Common myeloid progenitor, CD34-positive (primary cell): ENCODE measurements around the gene PPP5C.
"Not testable (repeated sequence)": the region's sequence is repeated elsewhere in the genome, so short reads cannot be mapped to it uniquely, and the experiment has no call there.

Experiments
- CTCF ChIA-PET: fragments of 350-600 bp; sonication (Branson Sonifier 250); formaldehyde crosslinking; loops from one replicate; lab custom pipeline; 2021; ENCODE audit warnings: antibody characterized with exemption; lab: Charles Lee
- POLR2A ChIA-PET: fragments of 350-600 bp; sonication (Branson Sonifier 250); formaldehyde crosslinking; loops from one replicate; lab custom pipeline; 2021; ENCODE audit warnings: antibody characterized with exemption; lab: Charles Lee
- DNase-seq, 3 donors: peaks; one replicate each; pipeline versions ENCODE4 v3.0.0 to v3.0.0-alpha.2; 2013
- H3K27ac ChIP-seq, 2 experiments: 1 replicate in 1 of 2; 2 replicates in 1 of 2; pipeline ENCODE4 v1.7.0; 2013; ENCODE audit warnings: inconsistent platforms in 2 of 2, low read length in 2 of 2, mild to moderate bottlenecking in 2 of 2, low read depth in 1 of 2, moderate library complexity in 1 of 2; ENCODE audit not compliant: severe bottlenecking in 2 of 2, insufficient read depth in 1 of 2, poor library complexity in 1 of 2
- H3K27me3 ChIP-seq, 5 experiments: replicated peaks in 2 of 5; 1 replicate in 3 of 5; 2 replicates in 2 of 5; pipeline versions ENCODE4 v1.6.1 to v1.7.0; 2013; ENCODE audit warnings: low read length in 4 of 5, mild to moderate bottlenecking in 2 of 5, moderate library complexity in 2 of 5, inconsistent platforms in 1 of 5; ENCODE audit not compliant: insufficient read depth in 5 of 5, control insufficient read depth in 4 of 5
- H3K36me3 ChIP-seq, 4 experiments: 1 replicate in 2 of 4; 2 replicates in 2 of 4; pipeline versions ENCODE4 v1.6.1 to v1.7.0; 2013; ENCODE audit warnings: low read length in 3 of 4, control low read depth in 1 of 4, mild to moderate bottlenecking in 1 of 4; ENCODE audit not compliant: control insufficient read depth in 4 of 4, insufficient read depth in 4 of 4
- H3K4me1 ChIP-seq, 4 experiments: 1 replicate in 3 of 4; 2 replicates in 1 of 4; pipeline versions ENCODE4 v1.6.1 to v1.7.1; 2013; ENCODE audit warnings: low read length in 3 of 4, mild to moderate bottlenecking in 3 of 4, control low read depth in 1 of 4, inconsistent platforms in 1 of 4, moderate library complexity in 1 of 4; ENCODE audit not compliant: control insufficient read depth in 4 of 4, insufficient read depth in 4 of 4; ENCODE audit errors: control extremely low read depth in 1 of 4
- H3K4me3 ChIP-seq, 7 experiments: 1 replicate in 4 of 7; 2 replicates in 3 of 7; pipeline versions ENCODE4 v1.5.1 to v1.7.0; 2013; ENCODE audit warnings: mild to moderate bottlenecking in 7 of 7, low read length in 6 of 7, moderate library complexity in 6 of 7, inconsistent platforms in 2 of 7, low read depth in 2 of 7, control low read depth in 1 of 7; ENCODE audit not compliant: insufficient read depth in 4 of 7, control insufficient read depth in 1 of 7; ENCODE audit errors: extremely low read depth in 1 of 7
- H3K9me3 ChIP-seq, 5 experiments: 1 replicate in 4 of 5; 2 replicates in 1 of 5; pipeline versions ENCODE4 v1.6.1 to v1.7.1; 2013; ENCODE audit warnings: low read length in 4 of 5, mild to moderate bottlenecking in 2 of 5, inconsistent platforms in 1 of 5, low read depth in 1 of 5, moderate library complexity in 1 of 5; ENCODE audit not compliant: control insufficient read depth in 4 of 5, insufficient read depth in 2 of 5; ENCODE audit errors: control extremely low read depth in 1 of 5
- WGBS: methylation state at CpG from one replicate; pipeline ENCODE4 v1.1.5; 2013; ENCODE audit not compliant: insufficient coverage; 5-methylcytosine and 5-hydroxymethylcytosine counted together

The PPP5C gene

GRCh38 chr19:46433470-46433869, 86.6 kb downstream of the PPP5C start:
- POLR2A ChIA-PET, result not testable (repeated sequence)
- peaks cover 0 to 29% (median 13%) of the 10 kb centered on the region in 5 experiments for H3K27me3 ChIP-seq
- WGBS, result 81% methylated on average over 7 of the region's 7 CpGs

GRCh38 chr19:46435009-46435408, 88.1 kb downstream of the PPP5C start:
- ChIA-PET POLR2A (no interaction called here), CTCF (interaction anchor here (1.0 to 1.3 kb wide), 2 partner anchors 14 to 79 kb away, joined by 3 read pairs; no protein-coding TSS in a partner anchor)
- no peaks in the 10 kb centered on the region for H3K36me3 ChIP-seq
- H3K27ac ChIP-seq, result no peak overlapping the region
- WGBS, result 78% methylated on average over 4 of the region's 6 CpGs
- H3K27me3 ChIP-seq, result peaks cover 0 to 18% (median 9%) of the 10 kb centered on the region in 5 experiments
- H3K4me1 ChIP-seq, result no peaks in the 10 kb centered on the region
- no peak overlapping the region for H3K4me3 ChIP-seq
- H3K9me3 ChIP-seq, result no peaks in the 10 kb centered on the region
- DNase-seq, result no peak

More at GRCh38 chr19:46433470-46433869, 86.6 kb downstream of the PPP5C start:
- H3K4me1 ChIP-seq, H3K4me3 ChIP-seq, DNase-seq, H3K36me3 ChIP-seq, H3K27ac ChIP-seq, H3K9me3 ChIP-seq: not testable (repeated sequence)
- CTCF ChIA-PET, result interaction anchor here (1.3 to 2.4 kb wide), 2 partner anchors 31 to 81 kb away, joined by 3 to 15 read pairs; no protein-coding TSS in a partner anchor

DNA sequence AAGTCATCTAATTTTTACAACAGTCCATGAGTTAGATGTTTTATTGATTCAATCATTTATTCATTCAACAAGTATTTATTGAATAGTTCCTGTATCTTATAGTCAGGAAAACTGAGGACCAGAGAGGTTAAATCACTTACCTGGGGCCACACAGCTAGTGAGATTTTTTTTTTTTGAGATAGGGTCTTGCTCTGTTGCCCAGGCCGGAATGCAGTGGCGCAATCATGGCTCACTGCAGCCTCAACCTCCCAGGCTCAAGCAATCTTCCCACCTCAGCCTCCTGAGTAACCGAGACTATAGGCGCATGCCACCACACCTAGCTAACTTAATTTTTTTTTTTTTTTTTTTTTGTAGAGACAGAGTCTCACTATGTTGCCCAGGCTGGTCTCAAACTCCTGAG, 88.8 kb downstream of the PPP5C start:
- H3K9me3 ChIP-seq, DNase-seq, H3K36me3 ChIP-seq, H3K4me3 ChIP-seq, POLR2A ChIA-PET, H3K4me1 ChIP-seq, H3K27ac ChIP-seq: not testable (repeated sequence)
- CTCF ChIA-PET, result interaction anchor here (1.0 to 2.0 kb wide), 2 partner anchors 14 to 33 kb away, joined by 3 to 5 read pairs; no protein-coding TSS in a partner anchor
- peaks cover 0 to 13% (median 5%) of the 10 kb centered on the region in 5 experiments for H3K27me3 ChIP-seq
- 100% methylated on average over 2 of the region's 4 CpGs for WGBS
